DMS 273 (cell line): Measurements from ENCODE around the gene USP53.
"Not testable (repeated sequence)": the region's sequence is repeated elsewhere in the genome, so short reads cannot be mapped to it uniquely, and the experiment has no call there.

Experiments used
- DNase-seq: peaks from one replicate; lab custom pipeline; 2025; ENCODE audit not compliant: unreplicated experiment; lab: John Stamatoyannopoulos, UW

USP53 gene

GRCh38 chr4:119268466-119268865, 56.0 kb downstream of the USP53 start:
- DNase-seq = no peak

- no peak for DNase-seq
Observed at GRCh38 chr4:119271361-119272085, 59.0 kb downstream of the USP53 start.

- DNase-seq = not testable (repeated sequence)
Observed at GRCh38 chr4:119279541-119279940, 67.0 kb downstream of the USP53 start.

- DNase-seq = not testable (repeated sequence)
Observed at GRCh38 chr4:119279945-119280344, 67.4 kb downstream of the USP53 start.

- DNase-seq = no peak
Observed at GRCh38 chr4:119281393-119281792, 68.9 kb downstream of the USP53 start.

- DNase-seq = no peak
Observed at GRCh38 chr4:119284876-119285780, 72.6 kb downstream of the USP53 start.

- no peak for DNase-seq
Observed at GRCh38 chr4:119286377-119287002, 74.0 kb downstream of the USP53 start.

GRCh38 chr4:119289313-119289712, 76.8 kb downstream of the USP53 start:
- no peak for DNase-seq

- DNase-seq = no peak
Observed at GRCh38 chr4:119290598-119290997, 78.1 kb downstream of the USP53 start.

- no peak for DNase-seq
Observed at GRCh38 chr4:119296356-119296755, 83.8 kb downstream of the USP53 start.

GRCh38 chr4:119297795-119298194, 85.3 kb downstream of the USP53 start:
- DNase-seq = no peak

- DNase-seq = no peak
Observed at GRCh38 chr4:119299260-119299671, 86.8 kb downstream of the USP53 start.

- DNase-seq = no peak
Observed at GRCh38 chr4:119299741-119300100, 87.2 kb downstream of the USP53 start.

GRCh38 chr4:119300101-119300978, 87.8 kb downstream of the USP53 start:
- DNase-seq = no peak

GRCh38 chr4:119302073-119302832, 89.7 kb downstream of the USP53 start:
- no peak for DNase-seq

GRCh38 chr4:119303587-119304305, 91.2 kb downstream of the USP53 start:
- DNase-seq = no peak

- DNase-seq = no peak
Observed at GRCh38 chr4:119304431-119304830, 91.9 kb downstream of the USP53 start.

GRCh38 chr4:119307606-119308005, 95.1 kb downstream of the USP53 start:
- DNase-seq = no peak

- no peak for DNase-seq
Observed at GRCh38 chr4:119310826-119311225, 98.3 kb downstream of the USP53 start.
